Neural cell (in vitro differentiated cells): ENCODE measurements around the gene NOL3. TPM values are rescaled to one million over a fixed set of nuclear protein-coding genes. Genes with fewer than 3 reads are reported as not detected.
"Not testable (repeated sequence)": the region's sequence is repeated elsewhere in the genome, so short reads cannot be mapped to it uniquely, and the experiment has no call there.

ENCODE experiments used
- H2AFZ ChIP-seq: fragments of 200-600, 300-800 bp; sonication (generic), shearing (Covaris generic); 2 replicates; pipeline ENCODE4 v1.6.0; 2014; ENCODE audit warnings: low read depth, mild to moderate bottlenecking, antibody characterized with exemption, low read length, moderate library complexity
- H3F3A ChIP-seq: fragments of 200-600 bp; shearing (Covaris generic); 2 replicates; pipeline ENCODE4 v1.6.1; 2016; ENCODE audit warnings: mild to moderate bottlenecking, moderate library complexity, mixed read lengths, antibody characterized with exemption, low read length; ENCODE audit not compliant: insufficient read depth, poor library complexity, severe bottlenecking
- H3K27ac ChIP-seq: fragments of 200-600, 300-800 bp; sonication (generic), shearing (Covaris generic); 2 replicates; pipeline ENCODE4 v1.5.1; 2014; ENCODE audit warnings: mild to moderate bottlenecking, low read length, moderate library complexity
- H3K27me3 ChIP-seq: fragments of 300-800, 200-600 bp; sonication (generic), shearing (Covaris generic); 2 replicates; pipeline ENCODE4 v1.6.0; 2014; ENCODE audit warnings: mild to moderate bottlenecking, low read depth, low read length, moderate library complexity; ENCODE audit not compliant: insufficient read depth
- H3K36me3 ChIP-seq: fragments of 300-800, 200-600 bp; sonication (generic), shearing (Covaris generic); 2 replicates; pipeline ENCODE4 v1.5.1; 2014; ENCODE audit warnings: mild to moderate bottlenecking, antibody characterized with exemption, low read length, moderate library complexity; ENCODE audit not compliant: insufficient read depth
- H3K4me2 ChIP-seq: fragments of 300-800, 200-600 bp; sonication (generic), shearing (Covaris generic); 2 replicates; pipeline ENCODE4 v1.6.0; 2014; ENCODE audit warnings: mild to moderate bottlenecking, low read length
- H3K4me3 ChIP-seq: fragments of 300-800, 200-600 bp; sonication (generic), shearing (Covaris generic); 2 replicates; pipeline ENCODE4 v1.5.1; 2014; ENCODE audit warnings: mild to moderate bottlenecking, low read length, moderate library complexity
- H3K79me2 ChIP-seq: fragments of 200-600 bp; shearing (Covaris generic); replicated peaks from 2 replicates; pipeline ENCODE4 v1.6.0; 2014; ENCODE audit warnings: mild to moderate bottlenecking, low read length, moderate library complexity; ENCODE audit not compliant: insufficient read depth
- H3K9ac ChIP-seq: fragments of 300-800, 200-600 bp; sonication (generic), shearing (Covaris generic); 2 replicates; pipeline ENCODE4 v1.6.1; 2016; ENCODE audit warnings: mild to moderate bottlenecking, low read length, mixed read lengths
- H3K9me2 ChIP-seq: fragments of 200-600 bp; shearing (Covaris generic); 2 replicates; pipeline ENCODE4 v1.6.1; 2016; ENCODE audit warnings: mild to moderate bottlenecking, low read length, mixed read lengths; ENCODE audit not compliant: insufficient read depth
- H3K9me3 ChIP-seq: fragments of 200-600, 300-800 bp; sonication (generic), shearing (Covaris generic); 2 replicates; pipeline ENCODE4 v1.6.1; 2016; ENCODE audit warnings: mild to moderate bottlenecking, mixed run types, low read length, moderate library complexity, mixed read lengths
- H4K20me1 ChIP-seq: fragments of 200-600 bp; shearing (Covaris generic); 2 replicates; pipeline ENCODE4 v1.6.1; 2016; ENCODE audit warnings: mild to moderate bottlenecking, mixed run types; ENCODE audit not compliant: insufficient read depth
- EP300 ChIP-seq: fragments of 450-650 bp; conservative IDR thresholded peaks from 2 replicates; pipeline ENCODE4 v1.6.1; 2014; ENCODE audit warnings: antibody characterized with exemption, mild to moderate bottlenecking, moderate library complexity; ENCODE audit not compliant: poor library complexity, severe bottlenecking
- EZH2 ChIP-seq: fragments of 200-600, 300-800 bp; shearing (Covaris generic), sonication (generic); IDR thresholded peaks from 2 replicates; pipeline ENCODE4 v1.6.1; 2014; ENCODE audit warnings: antibody characterized with exemption, low read length, borderline replicate concordance, mild to moderate bottlenecking; ENCODE audit not compliant: insufficient read depth, poor library complexity, severe bottlenecking
- MXI1 ChIP-seq: fragments of 450-650 bp; conservative IDR thresholded peaks from 2 replicates; pipeline ENCODE4 v1.6.1; 2014; ENCODE audit warnings: antibody characterized with exemption, mild to moderate bottlenecking; ENCODE audit not compliant: poor library complexity, severe bottlenecking
- POLR2AphosphoS5 ChIP-seq: IDR thresholded peaks from 2 replicates; pipeline ENCODE4 v1.6.1; 2012
- RAD21 ChIP-seq: fragments of 450-650 bp; conservative IDR thresholded peaks from 2 replicates; pipeline ENCODE4 v1.6.1; 2014; ENCODE audit warnings: antibody characterized with exemption, mild to moderate bottlenecking, moderate library complexity
- SMC3 ChIP-seq: fragments of 450-650 bp; conservative IDR thresholded peaks from 2 replicates; pipeline ENCODE4 v1.6.1; 2014; ENCODE audit warnings: antibody characterized with exemption, mild to moderate bottlenecking, moderate library complexity; ENCODE audit not compliant: poor library complexity
- TAF1 ChIP-seq: IDR thresholded peaks from 2 replicates; pipeline ENCODE4 v1.6.1; 2012; ENCODE audit warnings: low read depth
- polyA minus RNA-seq: library from RNA; depleted of rRNA, polyadenylated mRNA; stranded (reverse); fragments of >200 nt; gene quantifications from 2 replicates; pipeline ENCODE4 v1.2.3, GENCODE V29; 2014
- polyA plus RNA-seq: library from polyadenylated mRNA; depleted of rRNA; stranded (reverse); fragments of >200 nt; gene quantifications from 2 replicates; pipeline ENCODE4 v1.2.3, GENCODE V29; 2014
- TF ChIP-seq, protein P1 (sequence below): IDR thresholded peaks from 2 replicates; pipeline ENCODE4 v1.6.1; 2012; ENCODE audit warnings: borderline replicate concordance

NOL3 gene
- polyA plus RNA-seq (8.4 and 17.0 TPM in 2 replicates), polyA minus RNA-seq (1.2 and 1.5 TPM in 2 replicates)

- no peaks in the 10 kb centered on the region for H3F3A ChIP-seq
- H4K20me1 ChIP-seq, result peaks cover 8% of the 10 kb centered on the region
- no peak within 1 kb of the TSS for H3K27ac ChIP-seq
- TF ChIP-seq, protein P1, sequence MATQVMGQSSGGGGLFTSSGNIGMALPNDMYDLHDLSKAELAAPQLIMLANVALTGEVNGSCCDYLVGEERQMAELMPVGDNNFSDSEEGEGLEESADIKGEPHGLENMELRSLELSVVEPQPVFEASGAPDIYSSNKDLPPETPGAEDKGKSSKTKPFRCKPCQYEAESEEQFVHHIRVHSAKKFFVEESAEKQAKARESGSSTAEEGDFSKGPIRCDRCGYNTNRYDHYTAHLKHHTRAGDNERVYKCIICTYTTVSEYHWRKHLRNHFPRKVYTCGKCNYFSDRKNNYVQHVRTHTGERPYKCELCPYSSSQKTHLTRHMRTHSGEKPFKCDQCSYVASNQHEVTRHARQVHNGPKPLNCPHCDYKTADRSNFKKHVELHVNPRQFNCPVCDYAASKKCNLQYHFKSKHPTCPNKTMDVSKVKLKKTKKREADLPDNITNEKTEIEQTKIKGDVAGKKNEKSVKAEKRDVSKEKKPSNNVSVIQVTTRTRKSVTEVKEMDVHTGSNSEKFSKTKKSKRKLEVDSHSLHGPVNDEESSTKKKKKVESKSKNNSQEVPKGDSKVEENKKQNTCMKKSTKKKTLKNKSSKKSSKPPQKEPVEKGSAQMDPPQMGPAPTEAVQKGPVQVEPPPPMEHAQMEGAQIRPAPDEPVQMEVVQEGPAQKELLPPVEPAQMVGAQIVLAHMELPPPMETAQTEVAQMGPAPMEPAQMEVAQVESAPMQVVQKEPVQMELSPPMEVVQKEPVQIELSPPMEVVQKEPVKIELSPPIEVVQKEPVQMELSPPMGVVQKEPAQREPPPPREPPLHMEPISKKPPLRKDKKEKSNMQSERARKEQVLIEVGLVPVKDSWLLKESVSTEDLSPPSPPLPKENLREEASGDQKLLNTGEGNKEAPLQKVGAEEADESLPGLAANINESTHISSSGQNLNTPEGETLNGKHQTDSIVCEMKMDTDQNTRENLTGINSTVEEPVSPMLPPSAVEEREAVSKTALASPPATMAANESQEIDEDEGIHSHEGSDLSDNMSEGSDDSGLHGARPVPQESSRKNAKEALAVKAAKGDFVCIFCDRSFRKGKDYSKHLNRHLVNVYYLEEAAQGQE, result no peak
- TF ChIP-seq SMC3 (no peak), RAD21 (no peak), MXI1 (no peak), POLR2AphosphoS5 (no peak), EP300 (no peak), EZH2 (no peak)
- H3K79me2 ChIP-seq, result no peaks in the 10 kb centered on the region
- no peak within 1 kb of the TSS for H3K4me2 ChIP-seq
- no peak within 1 kb of the TSS for H3K9ac ChIP-seq
- H3K36me3 ChIP-seq, result no peaks in the 10 kb centered on the region
- no peaks in the 10 kb centered on the region for H3K9me3 ChIP-seq
- no peaks in the 10 kb centered on the region for H3K9me2 ChIP-seq
- H3K27me3 ChIP-seq, result peaks cover 94% of the 10 kb centered on the region
- H3K4me3 ChIP-seq, result peak within 1 kb of the TSS; percentile 52
- H2AFZ ChIP-seq, result no peak within 1 kb of the TSS
Measured at GRCh38 chr16:67170168-67170948, at the start of gene NOL3. Gene NOL3 (plus strand): TSS chr16:67170538.

DNA sequence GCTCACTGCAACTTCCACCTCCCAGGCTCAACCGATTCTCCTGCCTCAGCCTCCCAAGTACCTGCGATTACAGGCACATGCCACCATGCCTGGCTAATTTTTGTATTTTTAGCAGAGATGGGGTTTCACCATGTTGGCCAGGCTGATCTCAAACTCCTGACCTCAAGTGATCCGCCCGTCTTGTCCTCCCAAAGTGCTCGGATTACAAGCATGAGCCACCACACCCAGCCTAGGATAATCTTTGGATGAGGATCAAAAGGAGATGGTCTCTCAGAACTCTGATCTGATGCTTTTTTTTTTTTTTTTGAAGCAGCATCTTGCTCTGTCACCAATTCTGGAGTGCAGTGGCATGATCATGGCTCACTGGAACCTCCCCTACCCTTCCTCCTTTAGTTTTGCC is 47.5 kb upstream of the NOL3 start:
- H2AFZ ChIP-seq, H3K36me3 ChIP-seq, H3K79me2 ChIP-seq, H3K9me2 ChIP-seq, H3K27me3 ChIP-seq, H4K20me1 ChIP-seq, H3K27ac ChIP-seq, H3K9ac ChIP-seq, H3F3A ChIP-seq, H3K4me3 ChIP-seq, H3K4me2 ChIP-seq, H3K9me3 ChIP-seq: not testable (repeated sequence)

GRCh38 chr16:67128417-67128816 is 41.9 kb upstream of the NOL3 start:
- H2AFZ ChIP-seq, result no peak overlapping the region
- H3K79me2 ChIP-seq, result no peaks in the 10 kb centered on the region
- H3K9ac ChIP-seq, result no peak overlapping the region
- no peaks in the 10 kb centered on the region for H3K9me2 ChIP-seq
- no peak overlapping the region for H3K4me3 ChIP-seq
- no peak for TF ChIP-seq TAF1
- TF ChIP-seq MXI1, result no peak
- no peaks in the 10 kb centered on the region for H3K27me3 ChIP-seq
- no peaks in the 10 kb centered on the region for H4K20me1 ChIP-seq
- H3K27ac ChIP-seq, result no peak overlapping the region
- H3K4me2 ChIP-seq, result no peak overlapping the region
- no peaks in the 10 kb centered on the region for H3K9me3 ChIP-seq
- H3F3A ChIP-seq, result no peaks in the 10 kb centered on the region
- no peaks in the 10 kb centered on the region for H3K36me3 ChIP-seq
